DMS153 (cell line): ENCODE data around the gene MAP6D1.

ENCODE experiments used
- DNase-seq: peaks from one replicate; lab custom pipeline; 2025; lab: John Stamatoyannopoulos, UW

Gene MAP6D1

GRCh38 chr3:183823963-183824362 is 1.4 kb downstream of the MAP6D1 start:
- no peak for DNase-seq

GRCh38 chr3:183822631-183823030 is 2.7 kb downstream of the MAP6D1 start:
- no peak for DNase-seq

- no peak for DNase-seq
Observed at GRCh38 chr3:183819831-183820230, 5.5 kb downstream of the MAP6D1 start.

GRCh38 chr3:183818706-183819624 is 6.4 kb downstream of the MAP6D1 start:
- DNase-seq, result no peak

- no peak for DNase-seq
Observed at GRCh38 chr3:183818041-183818620, 7.2 kb downstream of the MAP6D1 start.

- DNase-seq, result no peak
Observed at GRCh38 chr3:183817639-183818038, 7.7 kb downstream of the MAP6D1 start.

- DNase-seq, result no peak
Observed at GRCh38 chr3:183816681-183817510, 8.5 kb downstream of the MAP6D1 start.

GRCh38 chr3:183815951-183816475 is 9.4 kb downstream of the MAP6D1 start:
- DNase-seq, result no peak

- DNase-seq, result no peak
Observed at GRCh38 chr3:183815563-183815940, 9.8 kb downstream of the MAP6D1 start.

GRCh38 chr3:183814240-183814639 is 11.1 kb downstream of the MAP6D1 start:
- no peak for DNase-seq

GRCh38 chr3:183812761-183813445 is 12.5 kb downstream of the MAP6D1 start:
- no peak for DNase-seq

- DNase-seq, result no peak
Observed at GRCh38 chr3:183811638-183812037, 13.7 kb downstream of the MAP6D1 start.

- DNase-seq, result no peak
Observed at GRCh38 chr3:183810643-183811594, 14.5 kb downstream of the MAP6D1 start.

GRCh38 chr3:183809270-183809669 is 16.1 kb downstream of the MAP6D1 start:
- peak; percentile 60 for DNase-seq

- no peak for DNase-seq
Observed at GRCh38 chr3:183808355-183808754, 17.0 kb downstream of the MAP6D1 start.

- DNase-seq, result no peak
Observed at GRCh38 chr3:183807881-183808280, 17.5 kb downstream of the MAP6D1 start.

- peak; percentile 41 for DNase-seq
Observed at GRCh38 chr3:183807209-183807728, 18.1 kb downstream of the MAP6D1 start.

- DNase-seq, result no peak
Observed at GRCh38 chr3:183802989-183803388, 22.4 kb downstream of the MAP6D1 start.

GRCh38 chr3:183801601-183802000 is 23.8 kb downstream of the MAP6D1 start:
- DNase-seq, result no peak

GRCh38 chr3:183800243-183800863 is 25.0 kb downstream of the MAP6D1 start:
- no peak for DNase-seq
